GM18507 (cell line): ENCODE results near the gene FSTL3.
A peak's percentile ranks its signal among the peaks of the same experiment; 100 is the strongest.
"Not testable (repeated sequence)": the region's sequence is repeated elsewhere in the genome, so short reads cannot be mapped to it uniquely, and the experiment has no call there.

Experiments
- DNase-seq: peaks from one replicate; pipeline ENCODE4 v3.0.0; 2011; ENCODE audit warnings: low read depth; ENCODE audit not compliant: insufficient read length; ENCODE audit errors: extremely low spot score
- FAIRE-seq: peaks from 2 replicates; lab custom pipeline; 2011; peaks lifted over from hg19 to GRCh38; lab: Jason Lieb, UNC

The FSTL3 gene

GRCh38 chr19:676339-677105 lies at the start of gene FSTL3:
Gene FSTL3 (plus strand): TSS chr19:676392. CDS start chr19:676424, 32 bp downstream.
- FAIRE-seq, result no peak
- no peak for DNase-seq

GRCh38 chr19:626566-626965 lies 49.6 kb upstream of the FSTL3 start:
- not testable (repeated sequence) for FAIRE-seq, DNase-seq

- DNase-seq (no peak), FAIRE-seq (no peak)
Measured at GRCh38 chr19:628168-628567, 48.0 kb upstream of the FSTL3 start.

- not testable (repeated sequence) for DNase-seq, FAIRE-seq
Measured at GRCh38 chr19:629515-629914, 46.7 kb upstream of the FSTL3 start.

GRCh38 chr19:629961-630714 lies 46.1 kb upstream of the FSTL3 start:
- FAIRE-seq, result no peak
- no peak for DNase-seq

GRCh38 chr19:632579-633067 lies 43.6 kb upstream of the FSTL3 start:
- peak; percentile 48 for DNase-seq
- FAIRE-seq, result peak; percentile 83

GRCh38 chr19:633068-633785 lies 43.0 kb upstream of the FSTL3 start, which contains the start of gene POLRMT:
Gene POLRMT (minus strand): TSS chr19:633537. CDS start chr19:633512, 25 bp downstream.
- DNase-seq, result peak; percentile 100
- FAIRE-seq, result peak; percentile 98

GRCh38 chr19:633786-634639 lies 42.2 kb upstream of the FSTL3 start:
- no peak for FAIRE-seq

GRCh38 chr19:634975-635652 lies 41.1 kb upstream of the FSTL3 start:
- FAIRE-seq (no peak), DNase-seq (no peak)

More at GRCh38 chr19:633786-634639, 42.2 kb upstream of the FSTL3 start:
- no peak for DNase-seq

- no peak for DNase-seq
- FAIRE-seq, result no peak
Measured at GRCh38 chr19:638906-639252, 37.3 kb upstream of the FSTL3 start.

- FAIRE-seq (peak; percentile 56), DNase-seq (peak; percentile 89)
Measured at GRCh38 chr19:639253-640160, 36.7 kb upstream of the FSTL3 start, which contains the start of gene FGF22. Gene FGF22 (plus strand): TSS chr19:639879. CDS start chr19:639926, 47 bp downstream.

- DNase-seq (no peak), FAIRE-seq (no peak)
Measured at GRCh38 chr19:640161-640558, 36.0 kb upstream of the FSTL3 start.

- DNase-seq (no peak), FAIRE-seq (no peak)
Measured at GRCh38 chr19:640606-641189, 35.5 kb upstream of the FSTL3 start.

GRCh38 chr19:641702-642101 lies 34.5 kb upstream of the FSTL3 start:
- DNase-seq (no peak), FAIRE-seq (no peak)

GRCh38 chr19:642767-643727 lies 33.1 kb upstream of the FSTL3 start:
- FAIRE-seq (no peak), DNase-seq (no peak)

GRCh38 chr19:643736-644135 lies 32.5 kb upstream of the FSTL3 start:
- FAIRE-seq, result no peak
- DNase-seq, result no peak
